Forelimb muscle (tissue), 1 donor: ENCODE results near the gene RAD54L. TPM values are rescaled to one million over a fixed set of nuclear protein-coding genes. Genes with fewer than 3 reads are reported as not detected.
"Not testable (repeated sequence)": the region's sequence is repeated elsewhere in the genome, so short reads cannot be mapped to it uniquely, and the experiment has no call there.

Source experiments
- DNase-seq: peaks from one replicate; pipeline ENCODE4 v3.0.0-alpha.2; 2013; ENCODE audit warnings: low read depth
- polyA plus RNA-seq: library from polyadenylated mRNA; unstranded; fragments of 120-200 nt; gene quantifications from one replicate; pipeline ENCODE4 v1.2.1, GENCODE V29; 2013; ENCODE audit not compliant: insufficient read length

RAD54L gene
- polyA plus RNA-seq, 1 donor = 5.5 TPM

- not testable (repeated sequence) for DNase-seq
Measured at GRCh38 chr1:46241733-46242132, 5.8 kb upstream of the RAD54L start.

GRCh38 chr1:46242918-46243317, 4.6 kb upstream of the RAD54L start:
- DNase-seq = no peak

GRCh38 chr1:46243831-46244230, 3.7 kb upstream of the RAD54L start:
- not testable (repeated sequence) for DNase-seq

GRCh38 chr1:46244656-46245371, 2.7 kb upstream of the RAD54L start:
- no peak for DNase-seq

- DNase-seq = not testable (repeated sequence)
Measured at GRCh38 chr1:46246136-46246535, 1.4 kb upstream of the RAD54L start.

GRCh38 chr1:46246548-46247435, 771 bp upstream of the RAD54L start:
- no peak for DNase-seq

- DNase-seq = no peak
Measured at GRCh38 chr1:46248122-46248920, 758 bp downstream of the RAD54L start.

- no peak for DNase-seq
Measured at GRCh38 chr1:46254668-46255067, 7.1 kb downstream of the RAD54L start.

- no peak for DNase-seq
Measured at GRCh38 chr1:46256523-46256922, 9.0 kb downstream of the RAD54L start.

- no peak for DNase-seq
Measured at GRCh38 chr1:46262508-46262907, 14.9 kb downstream of the RAD54L start.

GRCh38 chr1:46263146-46263545, 15.6 kb downstream of the RAD54L start:
- DNase-seq = no peak

GRCh38 chr1:46268578-46268977, 21.0 kb downstream of the RAD54L start:
- no peak for DNase-seq

- no peak for DNase-seq
Measured at GRCh38 chr1:46274225-46275029, 26.9 kb downstream of the RAD54L start.

- DNase-seq = no peak
Measured at GRCh38 chr1:46275030-46275337, 27.4 kb downstream of the RAD54L start.

- no peak for DNase-seq
Measured at GRCh38 chr1:46277658-46278373, 30.3 kb downstream of the RAD54L start.

- DNase-seq = no peak
Measured at GRCh38 chr1:46278807-46279206, 31.2 kb downstream of the RAD54L start.

- DNase-seq = no peak
Measured at GRCh38 chr1:46280092-46280491, 32.5 kb downstream of the RAD54L start.

GRCh38 chr1:46281021-46281420, 33.5 kb downstream of the RAD54L start:
- no peak for DNase-seq

GRCh38 chr1:46284058-46284457, 36.5 kb downstream of the RAD54L start:
- DNase-seq = no peak
